HT-29 (cell line): ENCODE results near the gene ARID1B. TPM values are rescaled to one million over a fixed set of nuclear protein-coding genes. Genes with fewer than 3 reads are reported as not detected.
A peak's percentile ranks its signal among the peaks of the same experiment; 100 is the strongest.
"Not testable (repeated sequence)": the region's sequence is repeated elsewhere in the genome, so short reads cannot be mapped to it uniquely, and the experiment has no call there.

ENCODE experiments used
- DNase-seq: peaks from one replicate; pipeline ENCODE4 v3.0.0-alpha.2; 2015; ENCODE audit warnings: low spot score
- total RNA-seq: library from RNA; depleted of rRNA; stranded (reverse); fragments of >200 nt; shearing (Covaris generic); gene quantifications from 2 replicates; pipeline ENCODE4 v1.2.3, GENCODE V29; 2014

ARID1B gene
- total RNA-seq, 1 experiment from 2014 or later = 34.6 TPM

- no peak for DNase-seq
Measured at GRCh38 chr6:157123234-157123633, 346.1 kb downstream of the ARID1B start.

DNA sequence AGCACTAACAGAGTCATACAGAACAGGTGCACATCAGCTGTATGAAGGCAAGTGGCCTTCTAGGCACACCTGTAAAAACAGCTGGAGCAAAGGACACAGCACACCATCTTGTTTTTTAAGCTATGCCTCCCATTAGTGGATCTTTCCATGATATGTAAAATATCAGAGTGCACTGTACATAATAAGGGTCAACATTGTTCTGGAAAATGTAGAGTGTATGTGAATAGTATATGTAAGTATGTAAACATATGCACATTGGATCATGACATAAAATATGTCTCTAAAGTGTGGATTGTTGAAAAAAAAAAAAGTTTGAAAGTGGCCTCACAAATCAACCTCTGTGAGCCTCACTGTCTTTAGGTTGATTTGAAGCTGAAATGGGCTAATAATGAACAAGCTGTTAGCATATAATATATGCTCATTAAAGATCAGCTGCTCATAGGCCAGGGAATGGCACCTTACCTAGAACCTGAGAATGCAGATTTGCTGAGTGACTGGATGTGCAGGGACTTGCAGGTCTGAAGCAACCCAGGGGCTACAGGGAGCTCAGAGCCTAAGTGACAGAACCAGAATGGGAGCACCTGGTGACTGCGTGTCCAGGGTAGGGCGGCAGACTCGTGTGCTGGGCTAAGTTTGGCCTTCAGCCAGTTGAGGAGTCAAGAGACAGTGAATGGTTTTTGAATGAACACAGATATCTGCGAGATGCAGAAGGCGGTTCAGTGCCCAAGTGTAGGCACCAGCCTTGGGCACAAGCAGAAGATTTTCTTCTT, 347.5 kb downstream of the ARID1B start:
- DNase-seq = no peak

GRCh38 chr6:157125531-157125930, 348.4 kb downstream of the ARID1B start:
- no peak for DNase-seq

GRCh38 chr6:157126183-157127098, 349.3 kb downstream of the ARID1B start:
- DNase-seq = peak; percentile 29

DNA sequence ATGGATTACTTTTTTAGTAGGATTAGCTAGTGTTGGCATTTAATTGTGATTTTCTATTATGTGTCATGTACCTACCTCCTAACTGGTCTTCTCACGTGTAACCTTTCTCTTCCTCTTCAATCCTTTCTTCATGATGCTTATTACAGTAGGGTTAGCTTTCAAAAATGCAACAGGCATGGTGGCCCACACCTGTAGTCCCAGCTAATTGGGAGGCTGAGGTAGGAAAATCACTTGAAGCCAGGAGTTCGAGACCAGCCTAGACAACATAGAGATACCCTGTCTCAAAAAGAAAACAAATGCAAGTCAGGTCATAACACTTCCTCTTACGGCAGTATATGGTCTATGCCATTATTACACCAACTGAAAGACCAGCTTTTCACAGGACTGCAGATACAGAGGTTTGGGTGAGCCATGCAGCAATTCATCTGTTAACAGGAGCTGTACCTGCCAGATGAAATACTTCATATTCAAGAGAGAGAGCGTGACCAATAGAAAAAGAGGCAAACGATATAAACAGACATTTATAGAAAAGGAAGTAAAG, 351.1 kb downstream of the ARID1B start:
- DNase-seq = no peak

- no peak for DNase-seq
Measured at GRCh38 chr6:157131250-157131649, 354.1 kb downstream of the ARID1B start.

DNA sequence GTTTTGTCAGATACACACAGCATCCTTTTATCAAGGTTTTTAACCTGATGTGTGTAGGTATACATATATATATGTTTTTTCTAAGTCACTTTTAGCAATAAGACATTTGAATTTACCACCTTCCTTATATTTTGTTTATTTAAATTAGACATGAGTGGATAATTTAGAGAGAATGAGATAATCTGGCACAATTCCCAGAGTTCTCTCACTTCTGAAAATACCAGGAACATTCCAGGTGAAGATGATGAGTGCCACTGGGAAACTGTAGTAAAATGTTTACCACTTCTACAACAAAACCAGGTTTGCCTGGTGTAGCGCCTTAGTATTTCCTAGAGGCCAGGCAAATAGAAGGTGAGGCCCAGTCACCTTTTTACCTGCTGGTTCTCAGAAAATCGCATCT, 356.7 kb downstream of the ARID1B start:
- DNase-seq = no peak

- DNase-seq = no peak
Measured at GRCh38 chr6:157134402-157135047, 357.3 kb downstream of the ARID1B start.

DNA sequence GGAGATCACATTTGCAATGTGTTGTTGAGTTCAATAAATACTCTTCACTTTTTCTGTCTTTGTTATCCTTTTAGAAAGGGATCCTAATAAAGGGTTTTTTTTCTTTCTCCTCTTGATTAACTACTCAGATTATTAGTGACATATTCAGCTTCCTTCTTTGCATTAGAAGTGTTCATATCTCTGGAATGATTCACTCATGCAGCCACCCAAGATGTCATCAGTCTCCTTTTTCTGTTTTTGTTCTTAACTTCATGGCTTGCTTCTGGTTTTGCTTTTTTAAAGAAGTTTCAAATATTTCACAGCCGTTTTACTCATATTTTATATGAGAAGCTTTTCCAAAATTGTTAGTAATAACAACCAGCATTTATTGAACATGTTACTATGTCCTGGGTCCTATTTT, 358.5 kb downstream of the ARID1B start:
- DNase-seq = no peak

DNA sequence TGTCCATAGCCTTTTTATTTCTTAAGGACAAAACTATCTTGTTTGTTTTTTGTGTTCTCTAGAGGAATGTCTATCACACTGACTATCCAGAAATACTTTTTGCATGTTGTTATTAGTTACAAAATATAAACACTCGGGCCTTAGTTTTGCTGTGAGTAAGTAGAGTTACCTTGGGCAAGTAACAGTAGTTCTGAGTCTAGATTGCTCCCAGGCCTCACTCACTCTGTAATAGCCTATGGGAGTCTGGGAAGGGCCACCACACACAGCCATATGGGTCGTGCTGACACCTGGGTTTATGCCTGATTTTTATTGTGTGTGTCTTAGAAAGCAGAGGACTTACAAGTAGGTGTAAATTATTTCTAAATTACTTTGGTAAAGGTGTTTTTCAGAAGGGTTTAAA, 360.3 kb downstream of the ARID1B start:
- no peak for DNase-seq

DNA sequence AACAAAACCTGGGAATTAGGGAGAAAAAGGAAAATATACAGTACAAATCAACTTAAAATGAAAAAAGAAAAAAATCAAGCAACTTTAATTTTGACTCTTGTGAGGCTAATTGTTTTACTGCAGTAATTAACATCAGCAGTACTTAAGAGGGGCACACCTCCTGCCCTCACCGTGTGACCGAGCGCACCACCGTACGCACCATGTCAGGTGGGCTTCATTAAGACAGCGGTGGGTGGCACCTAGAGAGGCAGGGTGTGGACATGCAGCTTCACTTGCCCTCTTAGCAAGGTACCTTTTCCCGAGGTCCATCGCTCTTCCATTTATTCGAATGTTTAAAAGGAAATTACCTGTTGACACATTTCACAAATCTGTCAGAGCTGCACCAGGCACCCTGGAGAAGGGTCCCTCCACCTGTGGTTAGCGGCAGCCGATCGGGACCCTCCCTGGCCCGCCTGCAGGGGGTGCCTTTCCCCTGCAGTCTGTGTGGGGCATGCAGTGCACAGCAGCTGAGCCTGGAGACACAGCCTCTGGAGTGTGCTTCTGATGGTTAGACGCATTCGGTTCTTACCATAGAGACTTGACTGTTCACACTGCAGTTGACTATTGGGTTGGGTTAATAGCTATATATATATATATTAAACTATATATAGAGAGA, 362.0 kb downstream of the ARID1B start:
- no peak for DNase-seq

DNA sequence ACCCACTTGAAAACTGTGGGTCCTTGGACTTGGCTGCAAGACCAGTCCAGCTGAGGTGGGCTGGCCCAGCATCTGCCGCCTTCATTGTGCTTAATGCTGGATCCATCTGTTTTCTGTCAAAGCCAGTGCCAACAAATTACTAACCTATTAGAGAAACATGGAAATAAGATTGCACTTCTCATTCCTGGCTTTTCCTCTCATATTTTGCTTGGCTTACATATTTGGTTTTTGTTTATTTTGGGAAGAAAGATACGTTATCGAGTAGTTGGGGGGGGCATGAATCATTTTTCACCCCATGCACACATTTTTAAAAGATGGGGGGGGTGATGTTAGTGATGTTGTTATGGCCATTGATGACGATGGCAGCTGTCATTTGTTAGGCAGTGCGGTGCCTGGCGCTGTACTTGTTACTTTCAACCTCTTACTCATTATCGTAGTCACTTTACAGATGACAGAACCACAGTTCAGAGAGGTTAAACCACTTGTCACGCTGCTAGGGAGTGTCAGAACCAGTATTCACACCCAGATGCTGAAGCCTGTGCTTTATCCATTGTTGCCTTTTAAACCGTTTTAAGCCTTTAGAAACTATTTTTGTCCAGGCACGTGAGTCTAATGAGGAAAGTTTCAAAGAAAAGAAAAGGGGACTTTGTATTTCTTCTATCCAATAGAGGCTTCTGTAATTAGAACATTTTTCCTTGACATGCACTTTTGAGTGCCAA, 366.2 kb downstream of the ARID1B start:
- DNase-seq = no peak

GRCh38 chr6:157143890-157144798, 367.0 kb downstream of the ARID1B start:
- DNase-seq = no peak

GRCh38 chr6:157144859-157145568, 367.8 kb downstream of the ARID1B start:
- no peak for DNase-seq

- no peak for DNase-seq
Measured at GRCh38 chr6:157145656-157146285, 368.6 kb downstream of the ARID1B start.

DNA sequence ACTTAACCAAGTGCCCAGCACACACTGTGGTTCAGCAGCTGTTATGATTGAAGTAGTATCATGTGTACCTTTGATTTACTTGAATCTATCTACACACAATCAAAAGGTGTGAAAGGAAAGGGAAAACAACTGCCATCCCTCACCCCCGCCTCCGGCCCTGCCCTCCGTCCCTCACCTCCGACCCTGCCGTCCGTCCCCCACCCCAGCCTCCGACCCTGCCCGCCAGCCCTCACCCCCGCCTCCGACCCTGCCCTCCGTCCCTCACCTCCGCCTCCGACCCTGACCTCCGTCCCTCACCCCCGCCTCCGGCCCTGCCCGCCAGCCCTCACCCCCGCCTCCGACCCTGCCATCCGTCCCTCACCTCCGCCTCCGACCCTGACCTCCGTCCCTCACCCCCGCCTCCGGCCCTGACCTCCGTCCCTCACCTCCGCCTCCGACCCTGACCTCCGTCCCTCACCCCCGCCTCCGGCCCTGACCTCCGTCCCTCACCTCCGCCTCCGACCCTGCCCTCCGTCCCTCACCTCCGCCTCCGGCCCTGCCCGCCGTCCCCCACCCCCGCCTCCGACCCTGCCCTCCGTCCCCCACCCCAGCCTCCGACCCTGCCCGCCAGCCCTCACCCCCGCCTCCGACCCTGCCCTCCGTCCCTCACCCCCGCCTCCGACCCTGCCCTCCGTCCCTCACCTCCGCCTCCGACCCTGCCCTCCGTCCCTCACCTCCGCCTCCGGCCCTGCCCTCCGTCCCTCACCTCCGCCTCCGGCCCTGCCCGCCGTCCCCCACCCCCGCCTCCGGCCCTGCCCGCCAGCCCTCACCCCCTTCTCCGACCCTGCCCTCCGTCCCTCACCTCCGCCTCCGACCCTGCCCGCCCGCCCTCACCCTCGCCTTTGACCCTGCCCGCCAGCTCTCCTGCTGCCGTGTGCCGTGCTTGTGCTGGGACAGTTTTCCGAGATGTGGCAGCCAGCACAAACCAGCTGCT, 370.2 kb downstream of the ARID1B start:
- DNase-seq = not testable (repeated sequence)
